HG03064 (cell line): ENCODE results near the gene ST6GAL2.

Experiments used
- ATAC-seq: cut with Tn5 transposase; IDR thresholded peaks from one replicate; pipeline ENCODE4 v1.9.1; 2021; ENCODE audit warnings: low read depth; ENCODE audit not compliant: unreplicated experiment

The ST6GAL2 gene

GRCh38 chr2:106831241-106831640 is 54.7 kb downstream of the ST6GAL2 start:
- ATAC-seq: no peak

- ATAC-seq: no peak
These were observed 55.8 kb downstream of the ST6GAL2 start for GRCh38 chr2:106830191-106830590.

- ATAC-seq: no peak
These were observed 57.8 kb downstream of the ST6GAL2 start for GRCh38 chr2:106828119-106828518.

- ATAC-seq: no peak
These were observed 58.8 kb downstream of the ST6GAL2 start for GRCh38 chr2:106827158-106827557.

GRCh38 chr2:106825161-106825560 is 60.8 kb downstream of the ST6GAL2 start:
- no peak for ATAC-seq

- ATAC-seq: no peak
These were observed 69.0 kb downstream of the ST6GAL2 start for GRCh38 chr2:106816974-106817373.

GRCh38 chr2:106812841-106813240 is 73.1 kb downstream of the ST6GAL2 start:
- no peak for ATAC-seq

DNA sequence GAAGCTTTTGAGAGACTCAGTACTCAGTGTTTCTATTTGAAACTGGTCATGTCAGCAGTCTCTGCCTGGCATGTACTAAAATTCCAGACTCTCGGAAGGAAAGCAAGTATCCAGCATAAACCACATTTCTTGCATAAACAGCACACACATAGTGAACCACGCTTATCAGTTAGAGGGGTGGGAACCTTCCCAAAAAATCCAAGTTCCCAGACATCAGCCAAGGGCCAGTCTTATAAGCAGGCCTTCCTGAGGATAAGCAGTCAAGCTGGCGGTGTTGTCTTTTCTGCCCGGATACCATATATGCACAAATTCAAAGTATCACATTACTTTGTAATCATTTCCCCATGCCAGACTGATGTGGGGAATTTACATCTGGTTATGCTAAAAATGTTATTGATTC is 73.6 kb downstream of the ST6GAL2 start:
- ATAC-seq: no peak

DNA sequence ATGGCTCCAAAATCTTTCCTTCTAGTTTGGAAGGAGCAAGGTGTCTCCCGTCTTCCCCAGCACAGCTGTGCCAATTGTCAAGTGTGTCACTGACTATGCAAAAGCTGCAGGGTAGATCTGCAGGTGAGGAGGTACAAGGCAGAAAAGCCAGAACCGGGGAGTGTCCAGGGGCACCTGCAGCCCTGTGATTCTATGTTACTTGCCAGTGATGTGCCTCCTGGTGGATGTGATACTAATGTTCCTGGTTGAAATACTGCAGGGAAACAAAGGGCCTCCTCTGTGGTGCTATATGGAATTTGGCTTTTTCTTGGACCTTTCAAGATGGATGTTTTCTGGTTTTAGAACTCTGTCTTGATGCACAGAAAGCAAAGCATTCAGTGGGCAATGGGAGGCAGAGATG is 80.3 kb downstream of the ST6GAL2 start:
- ATAC-seq: no peak

DNA sequence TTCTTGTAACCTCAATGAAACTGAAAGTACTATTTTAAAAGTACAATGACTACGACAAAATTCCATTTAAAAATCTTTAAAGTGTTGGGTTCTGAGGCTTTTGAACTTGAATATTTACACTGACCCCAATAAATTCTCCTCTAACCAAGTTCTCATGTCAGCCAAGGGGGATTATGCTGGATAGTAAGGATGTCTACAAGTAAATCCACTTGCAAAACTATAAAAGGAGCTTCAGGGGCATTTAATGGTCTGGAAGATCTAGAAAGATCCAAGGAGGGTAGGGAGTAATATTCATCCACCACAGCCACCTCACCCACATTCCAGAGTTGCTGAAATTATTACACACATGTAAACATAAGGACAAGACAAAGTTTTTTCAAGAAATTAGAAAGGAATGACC is 81.8 kb downstream of the ST6GAL2 start:
- no peak for ATAC-seq

- no peak for ATAC-seq
These were observed 84.9 kb downstream of the ST6GAL2 start for GRCh38 chr2:106800976-106801655.

DNA sequence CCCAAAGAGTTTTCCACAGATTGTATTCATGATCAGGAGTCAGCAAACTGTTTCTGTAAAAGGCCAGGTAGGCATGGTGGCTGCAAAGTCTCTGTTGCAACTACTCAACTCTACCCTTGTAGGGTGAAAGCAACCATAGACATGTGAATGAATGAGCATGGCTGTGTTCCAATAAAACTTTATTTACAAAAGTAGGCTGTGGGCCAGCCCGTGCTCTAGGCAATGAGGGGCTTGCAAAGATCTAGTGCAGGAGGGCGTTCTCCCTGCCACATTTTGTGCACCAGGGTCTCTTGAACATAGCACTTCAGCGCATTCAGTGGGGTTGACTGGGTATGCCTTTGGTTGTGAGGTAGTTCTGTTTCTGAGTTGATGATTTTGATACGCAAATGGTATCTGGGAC is 85.8 kb downstream of the ST6GAL2 start:
- no peak for ATAC-seq

DNA sequence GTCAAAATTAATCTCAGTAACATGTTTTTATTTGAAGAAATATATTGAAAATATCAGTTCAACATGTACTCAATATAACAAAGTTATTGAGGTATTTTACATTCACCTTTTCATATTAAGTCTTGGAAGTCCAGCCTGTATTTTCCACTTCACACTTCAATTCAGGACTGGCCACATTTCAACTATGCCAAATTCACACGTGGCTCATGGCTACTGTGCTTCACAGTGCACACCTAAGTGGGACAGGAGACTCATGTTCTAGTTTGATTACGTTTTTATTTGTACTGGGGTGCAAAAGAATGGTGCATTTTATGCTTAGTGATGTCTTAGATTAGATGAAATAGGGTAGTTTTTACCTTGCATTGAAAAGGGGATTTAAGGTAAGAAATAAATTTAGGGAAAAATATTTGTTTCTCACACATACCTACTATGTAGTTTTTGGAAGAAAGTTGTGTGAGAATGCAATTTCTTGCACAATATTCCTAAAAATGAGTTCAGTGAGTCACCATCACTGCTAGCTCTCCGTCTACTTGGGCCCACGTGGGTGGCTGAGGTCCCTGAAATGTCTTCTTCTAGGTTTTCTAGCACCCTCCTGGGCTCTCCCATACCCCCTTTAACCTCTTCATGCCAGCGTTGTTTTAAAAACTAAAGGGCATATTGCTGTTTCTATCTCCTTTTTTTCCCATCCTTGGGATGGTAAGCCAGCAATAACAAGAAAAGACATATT is 87.0 kb downstream of the ST6GAL2 start:
- ATAC-seq: no peak

DNA sequence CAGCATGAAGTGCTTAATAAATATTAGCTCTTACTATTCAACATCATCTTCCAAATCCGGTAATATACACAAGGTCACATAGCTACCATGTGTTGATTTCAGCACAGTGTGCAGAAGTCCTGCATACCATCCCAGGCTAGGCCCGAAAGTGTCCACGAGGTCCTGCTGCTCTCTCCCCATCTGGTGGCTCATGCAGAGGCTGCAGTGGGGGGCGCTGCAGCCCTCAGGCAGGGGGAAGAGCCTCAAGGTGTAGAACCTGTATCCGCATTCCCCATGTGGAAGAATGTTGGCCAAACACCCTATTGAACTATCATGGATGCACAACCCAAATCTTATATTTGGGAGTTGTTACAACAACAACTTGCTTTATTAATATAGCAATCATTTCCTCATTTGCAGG is 88.5 kb downstream of the ST6GAL2 start:
- no peak for ATAC-seq

- no peak for ATAC-seq
These were observed 93.3 kb downstream of the ST6GAL2 start for GRCh38 chr2:106792671-106793070.

- ATAC-seq: no peak
These were observed 96.8 kb downstream of the ST6GAL2 start for GRCh38 chr2:106789185-106789584.

- no peak for ATAC-seq
These were observed 103.3 kb downstream of the ST6GAL2 start for GRCh38 chr2:106782681-106783080.

DNA sequence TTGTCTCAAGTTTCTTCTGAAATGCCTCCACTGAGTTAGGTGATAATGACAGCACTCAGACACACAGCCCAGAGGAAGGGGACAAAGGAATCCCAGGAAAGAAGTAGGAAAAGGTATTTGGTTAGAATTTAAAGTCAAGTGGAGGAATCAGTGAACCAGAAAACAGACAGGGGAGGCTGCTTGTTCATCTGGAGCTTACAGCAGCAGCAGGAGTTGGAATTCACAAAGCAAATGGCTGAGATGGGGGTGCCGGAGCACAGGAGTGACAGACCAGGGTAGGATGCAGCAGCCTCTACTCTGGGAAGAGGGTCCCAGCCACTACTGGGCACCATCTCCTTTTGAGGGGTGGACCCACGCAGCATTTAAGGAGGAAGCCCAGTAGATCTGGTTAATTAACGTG is 104.8 kb downstream of the ST6GAL2 start:
- no peak for ATAC-seq

- no peak for ATAC-seq
These were observed 114.2 kb downstream of the ST6GAL2 start for GRCh38 chr2:106771811-106772210.

- ATAC-seq: no peak
These were observed 115.0 kb downstream of the ST6GAL2 start for GRCh38 chr2:106770986-106771385.

DNA sequence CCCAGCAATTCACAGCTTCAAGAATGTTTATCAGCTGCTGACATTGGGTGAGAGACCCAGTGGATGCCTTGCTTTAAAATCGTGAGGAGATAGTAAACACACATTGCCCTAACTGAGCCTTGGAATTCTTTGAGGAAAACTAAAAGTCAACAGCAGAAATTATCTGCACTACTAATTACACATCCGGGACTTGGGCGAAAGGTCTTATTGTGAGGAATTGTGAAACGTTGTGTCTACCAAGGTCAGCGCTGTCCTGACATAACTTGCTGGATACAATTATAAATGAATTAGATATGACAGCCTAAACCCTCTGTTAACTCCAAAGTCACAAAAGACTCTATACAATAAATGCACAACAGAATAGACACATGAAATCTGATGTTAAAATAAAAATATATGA is 121.4 kb downstream of the ST6GAL2 start:
- ATAC-seq: no peak

GRCh38 chr2:106759966-106760365 is 126.0 kb downstream of the ST6GAL2 start:
- ATAC-seq: no peak
